Osteoblast (primary cell): ENCODE data around the gene ZDHHC7. TPM values are rescaled to one million over a fixed set of nuclear protein-coding genes. Genes with fewer than 3 reads are reported as not detected.

Experiments
- DNase-seq: peaks from one replicate; pipeline ENCODE4 v3.0.0; 2011; ENCODE audit warnings: low spot score, mixed read lengths; ENCODE audit not compliant: insufficient read length; ENCODE audit errors: missing footprints
- H2AFZ ChIP-seq: 2 replicates; pipeline ENCODE4 v1.6.0; 2011; ENCODE audit warnings: mild to moderate bottlenecking, low read length
- H3K27ac ChIP-seq: 2 replicates; pipeline ENCODE4 v1.5.1; 2011; ENCODE audit warnings: mild to moderate bottlenecking, low read depth, low read length, moderate library complexity
- H3K27me3 ChIP-seq: 2 replicates; pipeline ENCODE4 v1.6.0; 2012; ENCODE audit warnings: mild to moderate bottlenecking, control low read depth, inconsistent platforms, low read length, moderate library complexity; ENCODE audit not compliant: insufficient read depth
- H3K36me3 ChIP-seq: 2 replicates; pipeline ENCODE4 v1.5.1; 2011; ENCODE audit warnings: mild to moderate bottlenecking, low read length, control low read depth, moderate library complexity; ENCODE audit not compliant: insufficient read depth
- H3K4me1 ChIP-seq: 2 replicates; pipeline ENCODE4 v1.5.1; 2011; ENCODE audit warnings: mild to moderate bottlenecking, low read length, control low read depth, moderate library complexity; ENCODE audit not compliant: insufficient read depth
- H3K4me2 ChIP-seq: 2 replicates; pipeline ENCODE4 v1.6.0; 2011; ENCODE audit warnings: mild to moderate bottlenecking, low read length; ENCODE audit not compliant: insufficient read depth
- H3K4me3 ChIP-seq: fragments of 200-600 bp; sonication (generic); 3 replicates; pipeline ENCODE4 v1.5.1; 2012; ENCODE audit warnings: mild to moderate bottlenecking, low read length, inconsistent platforms; ENCODE audit not compliant: insufficient read depth
- H3K79me2 ChIP-seq: 2 replicates; pipeline ENCODE4 v1.6.0; 2012; ENCODE audit warnings: mild to moderate bottlenecking, low read length, control low read depth, inconsistent platforms; ENCODE audit not compliant: insufficient read depth
- H3K9me3 ChIP-seq: 2 replicates; pipeline ENCODE4 v1.5.1; 2011; ENCODE audit warnings: low read depth, low read length, control low read depth
- H4K20me1 ChIP-seq: 2 replicates; pipeline ENCODE4 v1.6.0; 2012; ENCODE audit warnings: mild to moderate bottlenecking, low read length, control low read depth; ENCODE audit not compliant: insufficient read depth
- CTCF ChIP-seq: IDR thresholded peaks from 2 replicates; pipeline ENCODE4 v1.5.1; 2011; ENCODE audit warnings: mild to moderate bottlenecking, low read depth, low read length, moderate library complexity; ENCODE audit errors: extremely low read depth
- total RNA-seq: library from RNA; depleted of rRNA; stranded (reverse); fragments of >200 nt; gene quantifications from 2 replicates; pipeline ENCODE4 v1.2.3, GENCODE V29; 2012

ZDHHC7 gene
- total RNA-seq, 1 donor: 134 TPM

GRCh38 chr16:84959784-84960417, 51.4 kb downstream of the ZDHHC7 start:
- Histone ChIP-seq H2AFZ (no peak overlapping the region), H3K4me1 (no peaks in the 10 kb centered on the region), H3K27me3 (no peaks in the 10 kb centered on the region), H3K27ac (no peak overlapping the region), H4K20me1 (no peaks in the 10 kb centered on the region), H3K9me3 (no peaks in the 10 kb centered on the region), H3K36me3 (no peaks in the 10 kb centered on the region), H3K4me2 (no peak overlapping the region), H3K79me2 (no peaks in the 10 kb centered on the region), H3K4me3 (no peak overlapping the region)
- no peak for TF ChIP-seq CTCF
- peak; percentile 59 for DNase-seq

GRCh38 chr16:84959045-84959576, 52.2 kb downstream of the ZDHHC7 start:
- TF ChIP-seq CTCF: peak; percentile 42
- no peaks in the 10 kb centered on the region for H3K27me3 ChIP-seq
- H3K9me3 ChIP-seq: no peaks in the 10 kb centered on the region
- H4K20me1 ChIP-seq: no peaks in the 10 kb centered on the region
- H3K4me3 ChIP-seq: no peak overlapping the region
- H3K36me3 ChIP-seq: no peaks in the 10 kb centered on the region
- H3K4me1 ChIP-seq: no peaks in the 10 kb centered on the region
- no peaks in the 10 kb centered on the region for H3K79me2 ChIP-seq
- no peak overlapping the region for H3K4me2 ChIP-seq
- H3K27ac ChIP-seq: no peak overlapping the region
- peak; percentile 88 for DNase-seq
- no peak overlapping the region for H2AFZ ChIP-seq

GRCh38 chr16:84957792-84958191, 53.5 kb downstream of the ZDHHC7 start:
- DNase-seq: no peak
- H4K20me1 ChIP-seq: no peaks in the 10 kb centered on the region
- TF ChIP-seq CTCF: no peak
- H3K36me3 ChIP-seq: no peaks in the 10 kb centered on the region
- H3K4me1 ChIP-seq: no peaks in the 10 kb centered on the region
- no peak overlapping the region for H3K4me3 ChIP-seq
- no peak overlapping the region for H2AFZ ChIP-seq
- H3K79me2 ChIP-seq: no peaks in the 10 kb centered on the region
- no peak overlapping the region for H3K27ac ChIP-seq
- H3K9me3 ChIP-seq: no peaks in the 10 kb centered on the region
- no peak overlapping the region for H3K4me2 ChIP-seq
- H3K27me3 ChIP-seq: no peaks in the 10 kb centered on the region

- TF ChIP-seq CTCF: no peak
- no peaks in the 10 kb centered on the region for H3K79me2 ChIP-seq
- H3K27me3 ChIP-seq: no peaks in the 10 kb centered on the region
- H3K4me3 ChIP-seq: no peak overlapping the region
- no peak for DNase-seq
- H2AFZ ChIP-seq: no peak overlapping the region
- H3K36me3 ChIP-seq: no peaks in the 10 kb centered on the region
- no peaks in the 10 kb centered on the region for H4K20me1 ChIP-seq
- H3K4me2 ChIP-seq: no peak overlapping the region
- no peaks in the 10 kb centered on the region for H3K4me1 ChIP-seq
- no peaks in the 10 kb centered on the region for H3K9me3 ChIP-seq
- H3K27ac ChIP-seq: no peak overlapping the region
Measured at GRCh38 chr16:84957192-84957591, 54.1 kb downstream of the ZDHHC7 start.
